Muscle layer of colon (tissue), 2 donors: Measurements from ENCODE around the gene EDC4.

Source experiments
- H3K27ac ChIP-seq: one replicate; pipeline ENCODE4 v1.7.0; 2013; ENCODE audit warnings: low read depth, mild to moderate bottlenecking, low read length, moderate library complexity
- H3K27me3 ChIP-seq, 2 donors: one replicate each; pipeline ENCODE4 v1.7.0; 2013; ENCODE audit warnings: low read length in 2 of 2, mild to moderate bottlenecking in 2 of 2; ENCODE audit not compliant: insufficient read depth in 2 of 2, control insufficient read depth in 1 of 2
- H3K36me3 ChIP-seq: one replicate; pipeline ENCODE4 v1.7.0; 2013; ENCODE audit warnings: mild to moderate bottlenecking, low read length; ENCODE audit not compliant: insufficient read depth
- H3K4me1 ChIP-seq: one replicate; pipeline ENCODE4 v1.7.0; 2013; ENCODE audit warnings: mild to moderate bottlenecking, low read length; ENCODE audit not compliant: insufficient read depth
- H3K4me3 ChIP-seq, 2 donors: one replicate each; pipeline ENCODE4 v1.7.0; 2013; ENCODE audit warnings: low read length in 2 of 2, low read depth in 1 of 2, mild to moderate bottlenecking in 1 of 2, moderate library complexity in 1 of 2
- H3K9ac ChIP-seq: one replicate; pipeline ENCODE4 v1.7.0; 2013; ENCODE audit warnings: low read length
- H3K9me3 ChIP-seq: one replicate; pipeline ENCODE4 v1.7.0; 2013; ENCODE audit warnings: mild to moderate bottlenecking, low read length
- donor health status: abdominal sarcoma.
- donor health status: Adenocarcinoma of cecum.

Gene EDC4

DNA sequence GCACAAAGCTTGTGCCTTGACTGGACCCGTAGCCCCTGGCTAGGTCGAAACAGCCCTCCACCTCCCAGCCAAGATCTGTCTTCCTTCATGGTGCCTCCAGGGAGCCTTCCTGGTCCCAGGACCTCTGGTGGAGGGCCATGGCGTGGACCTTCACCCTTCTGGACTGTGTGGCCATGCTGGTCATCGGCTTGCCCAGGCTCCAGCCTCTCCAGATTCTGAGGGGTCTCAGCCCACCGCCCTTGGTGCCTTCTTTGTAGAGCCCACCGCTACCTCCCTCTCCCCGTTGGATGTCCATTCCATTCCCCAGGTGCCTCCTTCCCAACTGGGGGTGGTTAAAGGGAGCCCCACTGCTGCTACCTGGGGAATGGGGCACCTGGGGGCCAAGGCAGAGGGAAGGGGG lies 55.3 kb downstream of the EDC4 start:
- Histone ChIP-seq H3K4me1 (no peaks in the 10 kb centered on the region), H3K36me3 (peaks cover 30% of the 10 kb centered on the region), H3K27ac (no peak overlapping the region), H3K9ac (no peak overlapping the region), H3K4me3 (no peak overlapping the region), H3K27me3 (no peaks in the 10 kb centered on the region), H3K9me3 (no peaks in the 10 kb centered on the region)

GRCh38 chr16:67928561-67929364 lies 55.9 kb downstream of the EDC4 start:
- peaks cover 27% of the 10 kb centered on the region for H3K36me3 ChIP-seq
- no peaks in the 10 kb centered on the region for H3K9me3 ChIP-seq

DNA sequence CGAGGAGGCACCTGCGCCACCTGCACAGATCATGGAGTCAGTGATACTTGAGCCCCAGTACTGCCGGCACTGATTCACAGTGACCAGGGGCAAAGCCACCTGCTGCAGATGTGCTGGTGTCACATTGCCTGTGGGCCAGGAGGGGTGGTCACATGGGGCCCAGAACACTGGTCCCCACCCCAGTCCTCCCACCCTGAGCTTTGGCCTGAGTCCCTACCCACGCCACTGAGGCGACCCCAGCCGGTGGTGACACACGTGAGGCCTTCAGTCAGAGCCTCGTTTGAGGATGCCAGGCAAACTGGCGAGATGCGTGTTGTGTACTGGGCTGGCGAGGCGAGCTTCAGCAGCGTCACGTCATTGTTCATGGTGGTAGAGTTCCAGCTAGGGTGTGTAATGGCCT lies 57.3 kb downstream of the EDC4 start:
- Histone ChIP-seq H3K4me1 (peaks cover 10% of the 10 kb centered on the region), H3K9me3 (no peaks in the 10 kb centered on the region), H3K9ac (no peak overlapping the region), H3K36me3 (peaks cover 27% of the 10 kb centered on the region), H3K27ac (no peak overlapping the region), H3K4me3 (no peak overlapping the region), H3K27me3 (no peaks in the 10 kb centered on the region)

More at GRCh38 chr16:67928561-67929364, 55.9 kb downstream of the EDC4 start:
- H3K4me1 ChIP-seq = no peaks in the 10 kb centered on the region
- no peak overlapping the region for H3K9ac ChIP-seq
- no peak overlapping the region for H3K27ac ChIP-seq
- no peaks in the 10 kb centered on the region for H3K27me3 ChIP-seq
- no peak overlapping the region for H3K4me3 ChIP-seq

- no peak overlapping the region for H3K4me3 ChIP-seq
- peaks cover 27% of the 10 kb centered on the region for H3K36me3 ChIP-seq
- H3K4me1 ChIP-seq = peaks cover 13% of the 10 kb centered on the region
- H3K9me3 ChIP-seq = no peaks in the 10 kb centered on the region
- no peak overlapping the region for H3K9ac ChIP-seq
- no peak overlapping the region for H3K27ac ChIP-seq
- no peaks in the 10 kb centered on the region for H3K27me3 ChIP-seq
Observed at GRCh38 chr16:67930678-67931211, 57.9 kb downstream of the EDC4 start.
